ENCODE results near the gene DOK5.
"Not testable (repeated sequence)": the region's sequence is repeated elsewhere in the genome, so short reads cannot be mapped to it uniquely, and the experiment has no call there.

Gene DOK5
- 0 reads per million in 2 donors for total RNA-seq

DNA sequence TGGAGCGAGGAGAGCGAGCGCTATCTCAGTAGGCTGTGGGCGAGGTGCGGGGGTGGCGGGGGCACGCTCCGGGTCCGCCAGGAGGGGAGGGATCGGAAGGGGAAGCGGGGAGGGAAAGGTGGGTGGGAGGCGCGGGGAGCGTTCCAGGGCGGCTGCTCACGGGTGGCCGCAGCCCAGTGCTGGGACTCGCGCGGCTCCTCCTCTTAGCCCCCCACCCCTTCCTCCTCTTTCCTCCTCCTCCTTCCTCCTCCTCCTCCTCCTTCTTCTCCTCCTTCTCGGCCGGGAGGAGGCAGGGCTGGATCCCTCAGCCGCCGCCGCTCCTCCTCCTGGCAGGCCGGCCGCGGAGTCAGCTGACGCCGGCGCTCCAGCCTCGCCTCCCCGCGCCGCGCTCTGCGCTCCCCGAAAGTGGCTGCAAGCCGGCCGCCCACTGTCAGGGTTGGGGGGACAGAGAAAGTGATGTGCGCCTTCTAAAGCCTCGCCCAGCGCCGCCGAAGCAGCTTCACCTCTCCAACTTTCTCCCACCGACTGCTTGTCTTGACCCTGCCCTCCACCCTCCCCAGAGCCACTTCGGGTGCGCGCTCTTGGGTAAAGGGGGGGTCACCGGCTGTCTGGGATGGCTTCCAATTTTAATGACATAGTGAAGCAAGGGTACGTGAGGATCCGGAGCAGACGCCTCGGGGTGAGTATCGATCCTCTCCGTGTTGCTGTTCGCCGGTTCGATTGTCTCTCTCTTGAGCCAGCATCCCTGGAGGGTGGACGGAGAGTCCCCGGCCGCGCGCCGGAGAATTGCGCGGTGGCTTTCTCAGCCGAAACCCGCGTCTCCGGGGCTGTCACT, at the start of gene DOK5:
DOK5 (plus strand) TSS at position 260 of the 835 bp plus-strand sequence; CDS start at position 614, 354 bp downstream.
- no peak for DNase-seq

DNA sequence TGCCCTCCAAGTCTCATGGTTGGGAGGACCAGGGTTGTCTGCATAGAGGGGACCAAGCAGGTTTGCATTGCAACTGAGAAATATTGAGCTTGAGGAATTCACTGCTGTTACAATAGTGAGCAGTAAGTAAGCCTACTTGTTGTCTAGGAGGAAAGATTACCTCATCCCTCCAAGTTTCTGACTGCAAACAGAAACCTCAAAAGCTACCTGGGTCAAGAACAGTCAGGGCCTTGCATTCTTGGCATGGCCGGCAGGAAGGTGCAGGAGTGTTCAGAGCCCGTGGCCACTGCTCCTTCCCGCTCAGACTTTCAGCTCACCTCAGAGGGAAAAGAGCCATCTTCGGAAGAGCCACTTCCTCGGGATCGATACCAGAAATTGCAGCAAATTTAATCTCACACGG, 46.0 kb upstream of the DOK5 start:
- DNase-seq: no peak

DNA sequence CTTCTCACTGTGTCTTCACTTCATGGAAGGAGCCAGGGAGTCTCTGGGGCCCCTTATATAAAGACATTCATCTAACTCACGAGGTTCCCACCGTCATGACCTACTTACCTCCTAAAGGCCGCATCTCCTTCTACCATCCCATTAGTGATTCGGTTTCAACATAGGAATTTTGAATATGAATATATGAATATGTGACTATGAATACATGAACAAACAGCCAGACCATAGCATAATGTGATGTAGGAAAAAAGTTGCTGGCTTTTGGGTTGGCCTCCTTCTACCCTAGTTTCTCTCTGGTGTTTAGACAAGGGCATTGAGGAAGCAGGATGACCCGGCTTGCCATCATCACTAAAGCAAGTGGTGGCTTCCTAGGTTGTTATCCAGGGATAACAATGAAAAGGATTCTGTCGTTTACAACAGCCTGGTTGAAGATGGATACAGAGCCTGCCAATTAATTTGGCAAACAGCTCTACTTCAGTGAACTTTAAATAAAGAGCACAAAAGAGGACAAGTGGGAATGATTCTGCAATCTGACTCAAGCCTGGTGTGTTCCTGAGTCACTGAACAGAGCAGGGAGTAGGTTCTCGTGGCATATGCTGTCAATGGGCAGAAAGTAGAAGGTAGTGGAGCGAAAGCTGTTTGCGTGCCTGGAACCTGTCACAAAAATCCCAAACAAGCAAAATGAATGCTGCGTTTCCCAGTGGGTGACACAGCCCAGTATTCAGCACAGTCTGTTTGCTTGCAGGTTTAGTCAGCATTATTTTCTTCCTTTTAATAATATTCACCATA, 44.0 kb upstream of the DOK5 start:
- DNase-seq: no peak

DNA sequence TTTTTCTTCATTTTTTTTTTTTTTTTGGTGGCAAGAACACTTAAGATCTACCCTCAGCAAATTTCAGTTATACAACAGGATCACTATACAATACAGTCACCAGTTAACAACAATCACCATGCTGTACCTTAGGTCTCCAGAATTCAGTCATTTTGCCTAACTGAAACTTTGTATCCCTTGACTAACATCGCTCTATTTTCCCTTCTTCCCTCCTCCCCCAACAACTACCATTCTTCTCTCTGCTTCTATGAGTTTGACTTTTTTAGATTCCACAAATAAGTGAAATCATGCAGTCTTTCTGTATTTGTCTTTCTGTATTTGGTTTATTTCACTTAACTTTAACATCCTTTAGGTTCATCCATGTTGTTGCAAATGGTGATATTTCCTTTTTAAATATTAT, 42.4 kb upstream of the DOK5 start:
- no peak for DNase-seq

DNA sequence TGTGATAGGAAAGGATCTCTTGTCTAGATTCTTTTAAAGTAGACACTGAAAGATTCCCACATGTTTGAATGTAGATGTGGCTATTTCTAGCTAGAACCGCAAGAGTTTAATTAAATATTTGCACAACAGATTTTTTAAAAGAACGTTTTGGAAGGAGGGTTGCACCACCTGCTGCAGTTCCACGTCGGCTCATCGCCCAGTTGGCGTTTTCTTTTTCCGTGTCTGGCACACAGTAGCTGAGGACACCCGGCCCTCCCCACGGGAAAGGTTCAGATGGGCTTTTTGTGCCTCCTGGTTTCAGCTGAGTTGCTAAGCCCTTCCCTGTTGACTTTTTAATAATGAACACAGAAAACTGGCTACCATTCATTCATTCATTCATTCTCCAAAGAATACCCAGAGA, 41.8 kb upstream of the DOK5 start:
- DNase-seq: no peak

DNA sequence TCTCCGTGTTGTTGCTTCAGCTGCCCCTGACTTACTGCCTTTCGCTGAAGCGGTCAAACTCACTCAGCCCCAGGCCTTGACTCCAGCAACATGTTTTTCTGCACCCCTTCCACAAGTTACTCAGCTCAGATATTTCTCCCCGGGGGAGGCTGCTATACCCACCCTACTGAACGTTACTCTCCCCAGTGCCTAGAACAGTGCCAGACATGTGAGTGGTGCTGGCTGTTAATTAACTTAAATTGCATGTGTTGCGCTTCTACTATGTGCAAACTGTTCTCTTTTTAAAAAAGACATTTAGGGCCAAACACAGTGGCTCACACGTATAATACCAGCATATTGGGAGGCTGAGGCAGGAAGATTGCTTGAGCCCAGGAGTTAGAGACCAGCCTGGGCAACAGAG, 41.2 kb upstream of the DOK5 start:
- DNase-seq: no peak

DNA sequence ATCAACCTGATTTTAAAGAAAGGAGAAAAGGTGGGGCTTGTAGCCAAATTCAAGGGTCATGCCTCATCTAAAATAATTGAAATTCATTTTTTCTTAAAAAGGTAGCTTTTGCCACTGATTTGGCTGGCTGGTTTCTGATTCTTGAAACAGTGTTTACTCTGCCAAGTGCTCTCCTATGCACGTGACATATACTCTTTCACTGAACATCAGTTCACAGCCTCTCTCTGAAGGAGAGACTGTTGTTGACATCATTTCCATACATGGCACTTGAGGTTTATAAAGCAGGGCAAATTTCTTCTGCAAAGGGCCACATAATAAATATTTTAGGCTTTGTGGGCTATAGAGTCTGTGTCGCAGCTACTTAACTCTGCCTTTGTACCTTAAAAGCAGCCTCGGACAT, 40.4 kb upstream of the DOK5 start:
- DNase-seq: no peak

DNA sequence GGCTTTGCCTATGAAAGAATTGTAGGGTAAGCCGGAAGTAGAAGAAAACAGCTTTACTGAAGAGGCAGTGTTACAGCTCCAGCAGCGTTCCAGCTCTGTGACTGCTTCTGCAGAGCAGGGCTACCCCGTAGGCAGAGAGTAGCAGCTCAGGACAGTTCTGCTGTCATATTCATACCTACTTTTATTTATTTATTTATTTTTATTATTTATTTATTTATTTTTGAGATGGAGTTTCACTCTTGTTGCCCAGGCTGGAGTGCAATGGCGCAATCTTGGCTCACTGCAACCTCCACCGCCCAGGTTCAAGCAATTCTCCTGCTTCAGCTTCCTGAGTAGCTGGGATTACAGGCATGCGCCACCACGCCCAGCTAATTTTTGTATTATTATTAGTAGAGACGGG, 39.0 kb upstream of the DOK5 start:
- not testable (repeated sequence) for DNase-seq

DNA sequence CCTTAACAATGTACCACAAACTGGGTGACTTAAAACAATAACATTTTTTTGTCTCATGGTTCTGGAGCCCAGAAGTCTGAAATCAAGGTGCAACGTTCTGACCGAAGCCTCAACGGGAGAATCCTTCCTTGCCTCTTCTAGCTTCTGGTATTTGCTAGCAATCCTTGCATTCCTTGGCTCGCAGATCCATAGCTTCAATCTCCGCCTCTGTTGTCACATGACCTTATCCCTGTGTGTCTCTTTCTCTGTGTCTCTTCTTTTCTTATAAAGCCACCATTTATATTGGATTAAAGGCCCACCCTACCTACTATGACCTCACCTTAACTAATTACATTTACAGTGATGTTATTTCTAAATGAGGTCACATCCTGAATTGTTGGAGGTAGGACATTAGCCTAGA, 37.2 kb upstream of the DOK5 start:
- DNase-seq: no peak

DNA sequence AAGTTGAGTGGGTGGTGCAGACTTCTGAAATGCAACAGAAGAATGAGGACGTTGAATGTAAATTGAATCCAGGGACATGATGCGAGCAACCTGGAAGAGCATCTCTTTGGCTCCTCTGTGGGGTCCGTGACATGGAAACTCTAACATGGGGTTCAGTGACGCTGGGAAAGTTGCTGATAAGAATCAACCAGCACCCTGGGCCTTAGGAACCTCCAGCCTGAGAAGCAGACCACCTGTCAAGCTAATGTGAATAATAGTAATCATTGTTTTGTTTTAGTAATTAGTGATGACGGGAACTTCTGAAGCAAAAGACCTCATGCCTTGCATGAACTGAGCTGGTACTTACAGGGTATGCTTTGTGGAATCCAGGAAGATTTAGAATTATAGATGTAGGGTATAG, 25.2 kb upstream of the DOK5 start:
- DNase-seq: no peak

DNA sequence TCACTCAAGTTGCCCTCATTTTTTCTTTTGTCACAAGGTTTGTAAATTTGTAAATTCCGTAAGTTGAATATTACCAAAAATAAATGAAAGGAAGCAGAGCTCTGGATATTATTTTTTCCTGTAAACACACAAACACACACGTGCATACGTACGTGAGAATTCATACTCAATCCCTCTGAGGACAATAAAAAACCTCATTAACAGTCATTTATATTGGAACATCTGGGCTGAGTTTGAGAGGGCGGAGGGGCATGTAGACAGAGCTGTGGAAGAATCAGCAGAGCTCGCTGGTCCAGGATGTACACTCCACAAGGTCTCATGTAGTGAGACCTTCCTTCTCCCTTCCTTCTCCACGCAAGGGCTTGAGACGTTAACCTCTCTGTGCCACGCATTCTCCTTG, 24.2 kb upstream of the DOK5 start:
- no peak for DNase-seq

DNA sequence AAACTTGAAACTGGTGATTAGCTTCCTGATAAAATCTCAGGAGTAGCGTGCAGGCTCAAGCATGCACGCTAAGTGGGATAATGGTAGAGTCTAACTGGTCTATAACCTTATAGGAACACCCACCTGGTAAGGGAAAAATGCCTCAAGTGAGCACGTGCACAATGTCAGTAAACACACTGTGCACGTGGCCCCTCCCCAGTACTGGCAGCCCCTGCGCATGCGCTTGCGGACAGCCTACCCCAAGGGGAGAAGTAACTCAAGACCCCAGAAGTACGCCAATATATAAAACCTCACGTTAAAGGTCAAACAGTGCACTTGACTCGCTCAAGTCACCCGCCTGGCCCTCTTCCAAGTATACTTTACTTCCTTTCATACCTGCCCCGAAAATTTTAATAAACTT, 23.1 kb upstream of the DOK5 start:
- no peak for DNase-seq

DNA sequence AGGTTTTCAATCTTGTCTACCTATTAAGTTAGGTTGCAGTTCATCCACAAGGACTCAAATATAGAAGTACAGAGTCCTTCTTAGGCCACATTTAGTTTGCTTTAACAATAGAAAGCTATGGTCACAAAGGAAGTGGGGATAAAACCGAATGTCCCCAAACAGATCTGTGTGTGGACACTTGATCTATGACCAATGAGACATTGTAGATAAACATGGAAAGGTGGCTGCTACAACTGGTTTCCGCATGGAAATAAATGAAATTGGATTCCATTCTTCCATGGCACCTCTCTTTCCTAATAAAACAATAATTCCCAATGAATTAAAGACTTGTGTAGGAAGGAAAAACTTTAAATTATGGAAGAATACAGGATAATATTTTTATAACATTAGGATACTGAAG, 20.4 kb upstream of the DOK5 start:
- no peak for DNase-seq

DNA sequence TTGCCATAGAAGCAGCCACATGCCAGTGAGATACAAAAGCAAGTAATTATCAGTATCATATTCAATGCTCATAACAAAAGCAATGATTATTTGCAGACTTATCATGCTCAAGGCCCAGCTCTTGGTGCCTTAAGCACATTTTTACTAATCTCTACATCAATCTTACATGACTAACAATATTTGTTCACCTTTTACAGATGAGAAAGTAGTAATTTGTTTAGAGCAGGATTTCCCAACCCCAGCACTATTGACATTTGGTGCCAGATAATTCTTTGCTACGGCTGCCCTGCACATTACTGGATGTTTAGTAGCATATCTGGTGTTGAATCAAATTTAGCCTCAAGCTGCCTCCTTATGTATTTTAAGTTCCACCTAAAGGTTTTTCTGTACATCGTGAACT, 19.0 kb upstream of the DOK5 start:
- no peak for DNase-seq

DNA sequence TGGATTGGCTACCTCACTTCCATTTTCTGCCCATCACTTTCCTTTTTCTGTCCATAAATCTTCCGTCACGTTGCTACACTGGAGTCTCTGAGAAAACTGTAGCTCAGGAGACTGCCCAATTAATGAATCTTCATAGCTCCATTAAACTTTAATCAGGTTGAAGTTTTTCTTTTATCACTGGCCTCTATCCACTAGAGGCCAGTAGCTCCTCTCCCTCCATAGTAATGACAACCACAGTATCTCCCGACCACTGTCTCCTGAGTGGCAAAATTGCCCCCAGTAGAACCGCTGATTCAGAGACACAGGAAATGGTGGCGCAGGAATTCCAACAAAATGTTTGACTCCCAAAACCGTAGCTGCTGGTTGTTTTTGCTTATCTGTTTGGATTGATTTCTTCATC, 18.4 kb upstream of the DOK5 start:
- no peak for DNase-seq

DNA sequence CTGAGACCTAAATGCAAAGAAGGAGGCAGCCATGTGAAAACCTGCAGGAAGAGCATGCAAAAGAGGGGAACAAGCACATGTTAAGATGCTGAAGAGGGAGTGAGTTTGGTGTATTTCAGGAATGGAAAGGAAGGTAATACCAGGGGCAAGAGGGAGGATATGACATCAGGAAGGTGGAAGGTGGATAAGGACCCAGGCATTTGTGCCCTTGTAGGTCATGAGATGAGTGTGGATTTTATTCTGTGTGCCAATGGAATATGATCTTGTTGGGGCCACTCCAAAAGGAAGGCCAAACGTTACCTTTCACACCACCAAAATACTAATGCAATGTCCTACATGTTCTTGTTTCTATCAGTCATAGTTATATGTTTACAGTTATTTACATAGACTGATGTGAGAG, 17.2 kb upstream of the DOK5 start:
- DNase-seq: no peak

DNA sequence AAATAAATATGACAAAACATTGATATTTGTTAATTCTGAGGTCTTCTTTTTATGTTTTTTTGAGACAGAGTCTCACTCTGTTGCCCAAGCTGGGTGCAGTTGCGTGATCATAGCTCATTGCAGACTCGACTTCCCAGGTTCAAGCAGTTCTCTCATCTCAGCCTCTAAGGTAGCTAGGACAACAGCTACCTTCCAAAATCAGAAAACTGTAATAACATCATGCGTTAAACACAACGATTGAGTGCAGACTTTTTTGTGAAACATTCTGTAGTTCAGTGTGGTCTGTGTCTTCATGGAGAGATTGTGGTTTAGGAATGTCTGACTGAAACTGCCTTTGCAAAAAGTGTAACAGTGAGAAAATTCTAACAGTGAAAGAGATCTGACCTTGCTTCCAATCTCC, 16.1 kb upstream of the DOK5 start:
- no peak for DNase-seq

DNA sequence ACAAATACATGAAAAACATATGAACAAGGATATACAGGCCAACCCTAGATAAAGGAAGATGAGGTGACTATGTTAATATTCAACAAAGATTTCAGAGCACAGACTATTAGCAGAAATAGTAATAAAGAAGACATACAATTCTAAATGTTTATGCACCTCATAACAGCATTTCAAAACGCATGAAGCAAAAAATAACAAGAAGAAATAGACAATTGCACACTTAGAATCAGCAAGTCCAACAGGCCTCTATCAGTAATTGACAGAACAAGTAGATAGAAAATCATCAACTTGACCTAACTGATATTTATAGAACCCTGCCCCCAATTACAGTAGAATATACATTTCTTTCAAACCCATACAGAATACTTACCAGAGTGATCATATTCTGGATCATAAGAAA, 11.4 kb upstream of the DOK5 start:
- no peak for DNase-seq

DNA sequence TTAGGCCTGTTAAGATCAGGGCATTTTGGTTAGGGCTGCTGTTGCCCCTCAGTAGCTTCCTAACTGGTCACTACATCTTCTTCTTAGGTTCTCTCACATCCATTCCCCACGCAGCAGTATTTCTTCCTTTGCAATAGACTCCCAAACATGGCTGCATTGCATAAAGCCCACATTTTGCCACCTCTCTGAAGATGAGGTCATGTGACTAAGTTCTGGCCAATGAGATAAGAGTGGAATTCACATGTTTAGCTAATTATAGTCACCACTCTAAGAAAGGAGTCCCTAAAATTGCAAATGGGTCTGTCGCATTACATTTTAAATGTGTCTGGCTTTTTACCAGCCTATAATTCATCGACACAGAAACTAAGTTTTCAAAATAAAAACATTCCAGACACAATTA, 9.3 kb upstream of the DOK5 start:
- DNase-seq: no peak

DNA sequence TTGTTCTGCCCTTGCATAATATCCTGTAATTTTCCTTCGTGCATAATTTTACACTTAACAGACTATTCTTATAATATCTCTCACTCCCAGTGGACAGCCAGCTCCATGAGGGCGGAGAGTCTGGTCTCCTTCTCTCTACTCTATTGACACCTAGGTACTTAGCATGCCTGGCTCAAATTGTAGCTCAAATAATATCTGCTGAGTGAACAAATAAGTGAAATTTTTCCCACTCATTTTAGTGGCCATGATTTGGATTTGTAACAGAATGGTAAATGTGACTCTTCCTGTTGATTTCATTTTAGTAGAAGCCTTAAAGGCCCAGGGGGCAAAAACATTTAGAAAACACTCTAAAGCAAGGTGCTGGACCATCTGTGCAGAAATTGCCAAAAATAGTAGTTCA, 7.8 kb upstream of the DOK5 start:
- DNase-seq: no peak

DNA sequence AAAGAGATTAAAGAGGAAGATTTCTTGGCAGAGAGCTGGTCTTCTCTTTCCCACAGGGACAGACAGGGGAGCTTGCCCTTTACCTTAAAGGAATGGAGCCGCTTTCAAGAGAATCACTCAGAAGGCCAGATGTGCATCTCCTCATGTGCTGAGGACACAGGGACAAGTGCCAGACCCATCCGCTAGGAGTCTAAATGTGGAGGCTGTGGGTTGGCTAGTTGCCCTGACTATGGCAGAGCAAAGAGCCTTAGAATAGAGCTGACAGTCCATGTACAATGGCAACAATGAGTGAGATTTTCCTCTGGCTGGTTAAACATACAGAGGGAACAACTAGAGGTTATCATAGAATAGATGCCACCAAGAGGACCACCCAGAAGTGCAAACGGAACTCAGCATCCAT, 7.3 kb upstream of the DOK5 start:
- no peak for DNase-seq

DNA sequence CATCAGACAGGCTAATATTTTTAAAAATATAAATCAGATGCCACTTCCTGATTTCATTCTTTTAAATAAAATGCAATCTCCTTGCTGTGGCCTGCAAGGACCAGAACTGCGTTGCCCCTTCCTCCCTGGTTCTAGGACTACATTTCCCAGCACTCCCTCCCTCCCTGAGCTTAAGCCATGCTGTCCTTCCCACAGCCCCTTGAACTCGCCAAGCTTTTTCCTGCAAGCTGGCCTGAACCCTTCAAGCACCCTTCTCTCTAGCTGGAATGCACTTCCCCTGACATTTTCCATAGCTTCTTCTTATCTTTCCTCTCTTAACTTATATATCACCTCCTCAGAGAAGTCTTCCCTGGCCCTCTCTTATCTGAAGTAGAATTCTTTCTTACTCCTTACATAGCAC, 6.1 kb upstream of the DOK5 start:
- no peak for DNase-seq

DNA sequence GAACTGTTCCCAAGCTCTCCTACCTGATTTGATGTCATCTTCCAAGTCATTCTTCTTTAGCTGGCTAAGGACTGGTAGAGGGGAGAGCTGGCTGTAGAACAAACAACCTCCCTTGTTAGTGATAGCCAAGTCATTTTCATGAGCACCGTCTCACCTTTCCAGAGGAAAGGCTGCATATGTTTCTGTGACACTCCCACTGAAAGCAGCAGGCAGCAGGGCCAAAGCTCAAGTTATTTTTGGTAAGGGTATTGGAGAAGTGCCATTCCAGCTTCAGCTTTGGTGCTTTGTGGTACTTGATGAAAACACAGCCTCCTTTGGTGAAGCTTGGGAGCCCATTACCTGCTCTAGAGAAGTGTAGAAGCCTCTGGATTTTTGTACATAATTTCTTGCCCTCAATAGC, 5.4 kb upstream of the DOK5 start:
- DNase-seq: no peak

DNA sequence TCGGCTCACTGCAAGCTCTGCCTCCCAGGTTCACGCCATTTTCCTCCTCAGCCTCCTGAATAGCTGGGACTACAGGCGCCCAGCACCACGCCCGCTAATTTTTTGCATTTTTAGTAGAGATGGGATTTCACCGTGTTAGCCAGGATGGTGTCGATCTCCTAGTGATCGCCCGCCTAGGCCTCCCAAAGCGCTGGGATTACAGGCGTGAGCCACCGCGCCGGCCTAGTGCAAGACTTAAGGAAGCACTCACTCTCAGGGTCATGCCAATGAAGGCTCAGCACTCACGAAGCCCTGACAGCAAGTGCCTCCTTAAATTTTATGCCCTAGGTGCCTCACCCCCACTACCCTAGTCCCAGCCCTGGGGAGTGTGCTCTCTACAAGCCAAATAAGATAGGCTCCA, 4.7 kb upstream of the DOK5 start:
- DNase-seq: no peak
